Activated CD8-positive, alpha-beta T cell treated with anti-CD3 and anti-CD28 coated beads for 36 hours (primary cell): ENCODE data around the gene IL9R. TPM values are rescaled to one million over a fixed set of nuclear protein-coding genes. Genes with fewer than 3 reads are reported as not detected.

Experiments
- ATAC-seq: fragments of 200-7000 bp; cut with Tn5 transposase; one replicate; pipeline ENCODE4 v1.10.0; 2021; ENCODE audit warnings: mild to moderate bottlenecking, moderate library complexity
- CTCF ChIA-PET: fragments of 350-600 bp; sonication (Branson Sonifier 250); formaldehyde crosslinking; loops from one replicate; lab custom pipeline; 2021; ENCODE audit warnings: antibody characterized with exemption; lab: Charles Lee
- POLR2A ChIA-PET: fragments of 350-600 bp; sonication (Branson Sonifier 250); formaldehyde crosslinking; loops from one replicate; lab custom pipeline; 2021; ENCODE audit warnings: antibody characterized with exemption; lab: Charles Lee
- DNase-seq: peaks from one replicate; pipeline ENCODE4 v3.0.0-alpha.2; 2020
- H3K27ac Mint-ChIP-seq: one replicate; pipeline ENCODE4 v1.8.0; 2021; ENCODE audit warnings: mild to moderate bottlenecking, mixed read lengths
- H3K27me3 Mint-ChIP-seq: one replicate; pipeline ENCODE4 v1.8.0; 2021; ENCODE audit warnings: mixed read lengths
- H3K36me3 Mint-ChIP-seq: one replicate; pipeline ENCODE4 v1.8.0; 2021; ENCODE audit warnings: low read depth, mixed read lengths
- H3K4me1 Mint-ChIP-seq: one replicate; pipeline ENCODE4 v1.8.0; 2021; ENCODE audit warnings: low read depth, mixed read lengths
- H3K4me3 Mint-ChIP-seq: one replicate; pipeline ENCODE4 v1.8.0; 2021; ENCODE audit warnings: mild to moderate bottlenecking, moderate library complexity, mixed read lengths
- H3K9me3 Mint-ChIP-seq: one replicate; pipeline ENCODE4 v1.8.0; 2021; ENCODE audit warnings: mixed read lengths
- CTCF ChIP-seq: fragments of 200-600 bp; IDR thresholded peaks from one replicate; pipeline ENCODE4 v1.8.0; 2022; ENCODE audit warnings: antibody characterized with exemption, mild to moderate bottlenecking
- intact Hi-C: fragments of 100-400 bp; cut with micrococcal nuclease; formaldehyde crosslinking; loops from one replicate; pipeline ENCODE4 v1.10.0; 2022
- total RNA-seq, 2 experiments: library from RNA; stranded (reverse); gene quantifications; one replicate each; pipeline ENCODE4 v1.2.3, GENCODE V29; 2021

The IL9R gene
- total RNA-seq, 2 experiments from 2014 or later: 3.8 to 4.5 TPM

- intact Hi-C loops: no loop called here
- no peak overlapping the region for H3K4me3 Mint-ChIP-seq
- H3K9me3 Mint-ChIP-seq: no peaks in the 10 kb centered on the region
- ChIA-PET CTCF (no interaction called here), POLR2A (no interaction called here)
- H3K27me3 Mint-ChIP-seq: no peaks in the 10 kb centered on the region
- no peaks in the 10 kb centered on the region for H3K36me3 Mint-ChIP-seq
- no peak for DNase-seq
- no peak for ATAC-seq
- no peak overlapping the region for H3K27ac Mint-ChIP-seq
- TF ChIP-seq CTCF: no peak
- H3K4me1 Mint-ChIP-seq: no peaks in the 10 kb centered on the region
These were observed 41.4 kb upstream of the IL9R start for GRCh38 chrX:155956099-155956498.

GRCh38 chrX:155956649-155957048 lies 40.8 kb upstream of the IL9R start:
- ATAC-seq: no peak
- H3K4me3 Mint-ChIP-seq: no peak overlapping the region
- CTCF ChIA-PET: no interaction called here

GRCh38 chrX:155957843-155958242 lies 39.7 kb upstream of the IL9R start:
- H3K4me1 Mint-ChIP-seq: no peaks in the 10 kb centered on the region
- ATAC-seq (no peak), DNase-seq (no peak)
- H3K27ac Mint-ChIP-seq: no peak overlapping the region
- H3K36me3 Mint-ChIP-seq: no peaks in the 10 kb centered on the region
- peaks cover 4% of the 10 kb centered on the region for H3K27me3 Mint-ChIP-seq
- POLR2A ChIA-PET: no interaction called here
- H3K9me3 Mint-ChIP-seq: peaks cover 1% of the 10 kb centered on the region
- no peak overlapping the region for H3K4me3 Mint-ChIP-seq
- no peak for TF ChIP-seq CTCF
- intact Hi-C loops: no loop called here
- CTCF ChIA-PET: no interaction called here

More at GRCh38 chrX:155956649-155957048, 40.8 kb upstream of the IL9R start:
- no peak for TF ChIP-seq CTCF
- Mint-ChIP-seq H3K27ac (no peak overlapping the region), H3K36me3 (no peaks in the 10 kb centered on the region), H3K4me1 (no peaks in the 10 kb centered on the region), H3K27me3 (peaks cover under 1% of the 10 kb centered on the region), H3K9me3 (no peaks in the 10 kb centered on the region)
- intact Hi-C loops: no loop called here
- POLR2A ChIA-PET: no interaction called here
- DNase-seq: no peak

- ATAC-seq (no peak), DNase-seq (no peak)
- Mint-ChIP-seq H3K27me3 (peaks cover 4% of the 10 kb centered on the region), H3K36me3 (no peaks in the 10 kb centered on the region), H3K4me1 (no peaks in the 10 kb centered on the region), H3K9me3 (peaks cover 5% of the 10 kb centered on the region), H3K27ac (no peak overlapping the region), H3K4me3 (no peak overlapping the region)
- no peak for TF ChIP-seq CTCF
- intact Hi-C loops: no loop called here
- POLR2A ChIA-PET: no interaction called here
- CTCF ChIA-PET: no interaction called here
These were observed 38.4 kb upstream of the IL9R start for GRCh38 chrX:155959018-155959587.

GRCh38 chrX:155962906-155963305 lies 34.6 kb upstream of the IL9R start:
- H3K36me3 Mint-ChIP-seq: no peaks in the 10 kb centered on the region
- intact Hi-C loops: no loop called here
- H3K27ac Mint-ChIP-seq: no peak overlapping the region
- no peak for TF ChIP-seq CTCF
- DNase-seq: no peak
- CTCF ChIA-PET: no interaction called here
- H3K4me1 Mint-ChIP-seq: no peaks in the 10 kb centered on the region
- H3K4me3 Mint-ChIP-seq: no peak overlapping the region
- H3K9me3 Mint-ChIP-seq: peaks cover 5% of the 10 kb centered on the region
- H3K27me3 Mint-ChIP-seq: peaks cover 11% of the 10 kb centered on the region
- no peak for ATAC-seq
- POLR2A ChIA-PET: no interaction called here
